RWPE2 (cell line): ENCODE measurements around the gene GPATCH4.

Experiments used
- ATAC-seq: fragments of 200-7000 bp; cut with Tn5 transposase; 3 replicates; pipeline ENCODE4 v1.9.1; 2021; ENCODE audit warnings: low read depth
- DNase-seq: peaks from one replicate; pipeline ENCODE4 v3.0.0-alpha.2; 2020; ENCODE audit warnings: low spot score
- H3K27ac ChIP-seq: fragments of 450-650 bp; 2 replicates; pipeline ENCODE4 v1.5.1; 2017; ENCODE audit warnings: mild to moderate bottlenecking; ENCODE audit not compliant: poor library complexity, severe bottlenecking
- H3K27me3 ChIP-seq: fragments of 250-450 bp; sonication (Bioruptor Pico); 2 replicates; pipeline ENCODE4 v1.5.1; 2021; ENCODE audit warnings: mild to moderate bottlenecking, moderate library complexity; ENCODE audit not compliant: insufficient read depth, poor library complexity, severe bottlenecking
- H3K36me3 ChIP-seq: fragments of 250-450 bp; sonication (Bioruptor Pico); 2 replicates; pipeline ENCODE4 v1.5.1; 2020; ENCODE audit warnings: low read depth, mild to moderate bottlenecking, moderate library complexity
- H3K4me1 ChIP-seq: fragments of 250-450 bp; sonication (Bioruptor Pico); 2 replicates; pipeline ENCODE4 v1.5.1; 2021; ENCODE audit warnings: mild to moderate bottlenecking, moderate library complexity; ENCODE audit not compliant: insufficient read depth, poor library complexity, severe bottlenecking
- H3K4me3 ChIP-seq: fragments of 250-450 bp; sonication (Bioruptor Pico); 2 replicates; pipeline ENCODE4 v1.5.1; 2021; ENCODE audit warnings: mild to moderate bottlenecking, moderate library complexity; ENCODE audit not compliant: severe bottlenecking
- H3K9me3 ChIP-seq: fragments of 250-450 bp; sonication (Bioruptor Pico); 2 replicates; pipeline ENCODE4 v1.5.1; 2021; ENCODE audit warnings: mild to moderate bottlenecking, moderate library complexity; ENCODE audit not compliant: severe bottlenecking
- TF ChIP-seq, protein P1 (sequence below): fragments of 450-650 bp; IDR thresholded peaks from one replicate; pipeline ENCODE4 v1.5.1; 2017; ENCODE audit warnings: mild to moderate bottlenecking, moderate library complexity; ENCODE audit not compliant: poor library complexity, severe bottlenecking

Gene GPATCH4

DNA sequence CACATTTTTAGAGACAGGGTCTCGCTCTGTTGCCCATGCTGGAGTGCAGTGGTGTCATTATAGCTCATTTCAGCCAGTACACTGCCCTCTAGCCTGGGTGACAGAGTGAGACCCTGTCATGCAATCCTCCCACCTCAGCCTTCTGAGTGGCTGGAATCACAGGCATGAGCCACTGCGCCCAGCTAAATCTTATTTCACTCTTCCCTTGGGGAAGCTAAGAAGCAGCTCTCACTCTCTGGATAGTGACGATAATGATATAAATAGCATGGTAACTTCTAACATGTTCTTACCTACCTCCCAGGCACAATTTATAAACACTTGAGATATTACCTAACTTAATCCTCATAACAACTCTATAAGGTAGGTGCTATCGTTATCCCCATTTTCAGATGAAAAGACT lies 53.8 kb downstream of the GPATCH4 start:
- H3K36me3 ChIP-seq, result peaks cover 64% of the 10 kb centered on the region
- H3K9me3 ChIP-seq, result no peaks in the 10 kb centered on the region
- no peak overlapping the region for H3K27ac ChIP-seq
- no peak for ATAC-seq
- DNase-seq, result no peak
- H3K4me1 ChIP-seq, result peaks cover 4% of the 10 kb centered on the region
- H3K4me3 ChIP-seq, result no peak overlapping the region
- TF ChIP-seq, protein P1, sequence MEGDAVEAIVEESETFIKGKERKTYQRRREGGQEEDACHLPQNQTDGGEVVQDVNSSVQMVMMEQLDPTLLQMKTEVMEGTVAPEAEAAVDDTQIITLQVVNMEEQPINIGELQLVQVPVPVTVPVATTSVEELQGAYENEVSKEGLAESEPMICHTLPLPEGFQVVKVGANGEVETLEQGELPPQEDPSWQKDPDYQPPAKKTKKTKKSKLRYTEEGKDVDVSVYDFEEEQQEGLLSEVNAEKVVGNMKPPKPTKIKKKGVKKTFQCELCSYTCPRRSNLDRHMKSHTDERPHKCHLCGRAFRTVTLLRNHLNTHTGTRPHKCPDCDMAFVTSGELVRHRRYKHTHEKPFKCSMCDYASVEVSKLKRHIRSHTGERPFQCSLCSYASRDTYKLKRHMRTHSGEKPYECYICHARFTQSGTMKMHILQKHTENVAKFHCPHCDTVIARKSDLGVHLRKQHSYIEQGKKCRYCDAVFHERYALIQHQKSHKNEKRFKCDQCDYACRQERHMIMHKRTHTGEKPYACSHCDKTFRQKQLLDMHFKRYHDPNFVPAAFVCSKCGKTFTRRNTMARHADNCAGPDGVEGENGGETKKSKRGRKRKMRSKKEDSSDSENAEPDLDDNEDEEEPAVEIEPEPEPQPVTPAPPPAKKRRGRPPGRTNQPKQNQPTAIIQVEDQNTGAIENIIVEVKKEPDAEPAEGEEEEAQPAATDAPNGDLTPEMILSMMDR, result no peak
- no peaks in the 10 kb centered on the region for H3K27me3 ChIP-seq

DNA sequence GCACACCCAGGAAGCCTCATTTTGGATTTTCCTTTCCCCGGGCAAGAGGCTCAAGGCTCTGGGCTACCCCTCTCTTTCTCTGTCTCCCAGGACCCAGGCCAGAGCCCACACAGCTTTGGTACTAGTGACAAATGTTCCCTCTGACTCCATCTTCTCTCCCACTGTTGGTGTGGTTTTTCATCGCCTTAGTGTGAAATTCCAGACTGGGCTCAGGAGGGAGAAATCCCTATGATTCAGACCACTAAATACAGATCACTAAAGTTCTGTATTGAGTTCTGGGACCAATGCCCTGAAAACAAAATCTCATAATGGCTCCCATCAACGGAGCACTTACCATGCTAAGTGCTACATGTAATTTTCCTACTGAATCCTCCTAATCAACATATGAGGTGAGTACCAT lies 55.0 kb downstream of the GPATCH4 start:
- ATAC-seq (no peak), DNase-seq (no peak)
- TF ChIP-seq, protein P1, result no peak
- no peak overlapping the region for H3K27ac ChIP-seq
- H3K27me3 ChIP-seq, result no peaks in the 10 kb centered on the region
- H3K4me1 ChIP-seq, result no peaks in the 10 kb centered on the region
- H3K4me3 ChIP-seq, result no peak overlapping the region
- H3K36me3 ChIP-seq, result peaks cover 66% of the 10 kb centered on the region
- H3K9me3 ChIP-seq, result no peaks in the 10 kb centered on the region

DNA sequence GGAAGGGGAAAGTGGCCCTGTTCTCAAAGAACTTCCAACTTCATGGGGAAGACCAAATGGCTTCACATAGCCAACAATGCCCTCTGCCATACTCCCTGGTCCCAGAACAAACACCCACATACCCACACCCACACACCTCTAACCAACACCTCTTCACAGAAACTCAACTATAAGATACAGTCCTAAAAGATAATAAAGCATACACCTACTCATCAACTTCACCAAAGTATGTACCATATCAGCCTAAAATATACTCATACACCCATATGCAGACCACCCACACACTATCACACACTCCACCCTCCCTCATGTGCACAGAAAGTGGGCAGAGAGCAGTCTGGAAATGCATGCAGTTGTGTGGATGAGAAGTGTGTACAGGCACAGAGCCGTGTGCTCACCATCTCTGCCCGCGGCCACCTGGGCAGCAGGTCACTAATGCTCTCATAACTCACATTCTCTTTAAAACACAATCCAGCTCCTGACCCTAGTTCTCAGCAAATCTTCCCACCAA lies 56.6 kb downstream of the GPATCH4 start:
- ATAC-seq (no peak), DNase-seq (no peak)
- H3K27me3 ChIP-seq, result no peaks in the 10 kb centered on the region
- no peaks in the 10 kb centered on the region for H3K9me3 ChIP-seq
- H3K4me3 ChIP-seq, result no peak overlapping the region
- H3K4me1 ChIP-seq, result no peaks in the 10 kb centered on the region
- H3K36me3 ChIP-seq, result peaks cover 59% of the 10 kb centered on the region
- H3K27ac ChIP-seq, result no peak overlapping the region
- TF ChIP-seq, protein P1, result no peak
